IPS-20b (cell line): ENCODE measurements around the gene CATSPERD.
A peak's percentile ranks its signal among the peaks of the same experiment; 100 is the strongest.

Experiments used
- H3K27ac ChIP-seq: one replicate; pipeline ENCODE4 v1.5.1; 2013; ENCODE audit warnings: low read length
- H3K27me3 ChIP-seq: 2 replicates; pipeline ENCODE4 v1.6.1; 2013; ENCODE audit warnings: mild to moderate bottlenecking, low read length, inconsistent platforms; ENCODE audit not compliant: insufficient read depth
- H3K36me3 ChIP-seq: 2 replicates; pipeline ENCODE4 v1.6.1; 2013; ENCODE audit warnings: low read depth, mild to moderate bottlenecking, inconsistent platforms, low read length, moderate library complexity; ENCODE audit not compliant: insufficient read depth
- H3K4me1 ChIP-seq: 2 replicates; pipeline ENCODE4 v1.6.1; 2013; ENCODE audit warnings: mild to moderate bottlenecking, control low read depth, inconsistent platforms, low read length, moderate library complexity; ENCODE audit not compliant: insufficient read depth
- H3K4me3 ChIP-seq: 2 replicates; pipeline ENCODE4 v1.5.1; 2013; ENCODE audit warnings: mild to moderate bottlenecking, low read length, inconsistent platforms
- H3K9ac ChIP-seq: 2 replicates; pipeline ENCODE4 v1.6.1; 2013; ENCODE audit warnings: low read depth, mild to moderate bottlenecking, inconsistent platforms, low read length, moderate library complexity
- H3K9me3 ChIP-seq: 2 replicates; pipeline ENCODE4 v1.6.1; 2013; ENCODE audit warnings: mild to moderate bottlenecking, low read depth, low read length, inconsistent platforms; ENCODE audit not compliant: insufficient read depth

The CATSPERD gene

DNA sequence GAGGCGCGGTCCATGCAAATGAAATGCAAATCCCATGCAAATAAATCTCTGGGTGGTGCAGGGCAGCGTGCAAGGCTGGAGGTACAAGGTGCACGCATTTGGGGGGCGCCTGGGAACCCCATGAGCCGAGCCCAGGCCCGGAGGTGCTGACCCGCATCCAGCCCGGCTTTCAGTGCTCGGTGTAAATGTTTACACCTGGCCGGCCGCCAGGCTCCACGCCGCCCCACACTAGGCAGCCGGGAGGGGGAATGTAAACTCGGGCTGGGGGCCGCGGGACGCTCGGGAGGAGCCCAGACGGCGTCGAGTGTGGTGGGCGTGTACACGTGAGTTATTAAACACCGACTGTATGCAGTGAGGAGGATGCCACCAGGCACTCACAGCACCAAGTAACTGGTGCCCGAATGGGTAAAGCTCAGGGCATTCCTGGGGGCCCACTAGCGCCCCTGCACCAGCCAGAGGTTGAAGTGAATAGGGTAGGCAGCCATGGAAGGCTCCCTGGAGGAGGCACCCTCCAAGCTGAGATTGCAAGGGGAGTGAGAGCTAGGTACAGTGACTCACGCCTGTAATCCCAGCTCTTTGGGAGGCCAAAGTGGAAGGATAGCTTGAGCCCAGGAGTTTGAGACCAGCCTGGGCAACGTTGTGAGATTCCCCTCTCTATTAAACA is 101.9 kb downstream of the CATSPERD start:
- no peak overlapping the region for H3K27ac ChIP-seq
- H3K36me3 ChIP-seq = no peaks in the 10 kb centered on the region
- no peak overlapping the region for H3K9ac ChIP-seq
- H3K9me3 ChIP-seq = no peaks in the 10 kb centered on the region
- no peaks in the 10 kb centered on the region for H3K27me3 ChIP-seq
- no peaks in the 10 kb centered on the region for H3K4me1 ChIP-seq
- no peak overlapping the region for H3K4me3 ChIP-seq

DNA sequence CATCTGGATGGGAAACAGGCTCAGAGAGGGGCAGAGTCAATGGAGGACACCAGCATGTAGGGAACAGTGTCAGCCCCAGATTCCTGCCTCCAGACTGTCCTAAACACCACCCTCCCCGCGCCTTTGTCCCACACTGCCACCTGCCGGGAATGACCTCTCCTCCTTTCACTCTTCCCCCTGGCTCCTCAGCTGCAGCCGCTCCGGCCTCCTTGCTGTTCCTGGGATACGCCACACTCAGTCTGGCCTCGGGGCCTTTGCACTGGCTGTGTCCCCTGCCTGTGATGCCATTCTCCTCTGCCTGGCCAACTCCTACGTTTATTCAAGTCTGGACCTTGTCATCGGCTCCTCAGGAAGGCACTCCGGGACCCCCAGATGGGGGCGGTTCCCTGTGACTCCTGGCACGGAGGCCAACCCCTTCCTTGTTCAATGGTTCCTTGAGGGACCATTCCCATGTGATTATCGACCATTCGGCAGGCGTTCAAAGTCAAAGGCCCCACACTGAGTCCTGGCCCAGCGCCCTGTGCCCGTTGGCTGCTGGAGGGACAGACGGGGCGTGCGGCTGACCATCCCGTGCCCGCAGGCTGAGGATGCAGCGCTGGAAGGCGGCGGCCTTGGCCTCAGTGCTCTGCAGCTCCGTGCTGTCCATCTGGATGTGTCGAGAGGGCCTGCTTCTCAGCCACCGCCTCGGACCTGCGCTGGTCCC is 103.3 kb downstream of the CATSPERD start:
- no peak overlapping the region for H3K27ac ChIP-seq
- no peaks in the 10 kb centered on the region for H3K36me3 ChIP-seq
- no peak overlapping the region for H3K4me3 ChIP-seq
- H3K27me3 ChIP-seq = no peaks in the 10 kb centered on the region
- H3K9me3 ChIP-seq = no peaks in the 10 kb centered on the region
- H3K4me1 ChIP-seq = no peaks in the 10 kb centered on the region
- no peak overlapping the region for H3K9ac ChIP-seq

DNA sequence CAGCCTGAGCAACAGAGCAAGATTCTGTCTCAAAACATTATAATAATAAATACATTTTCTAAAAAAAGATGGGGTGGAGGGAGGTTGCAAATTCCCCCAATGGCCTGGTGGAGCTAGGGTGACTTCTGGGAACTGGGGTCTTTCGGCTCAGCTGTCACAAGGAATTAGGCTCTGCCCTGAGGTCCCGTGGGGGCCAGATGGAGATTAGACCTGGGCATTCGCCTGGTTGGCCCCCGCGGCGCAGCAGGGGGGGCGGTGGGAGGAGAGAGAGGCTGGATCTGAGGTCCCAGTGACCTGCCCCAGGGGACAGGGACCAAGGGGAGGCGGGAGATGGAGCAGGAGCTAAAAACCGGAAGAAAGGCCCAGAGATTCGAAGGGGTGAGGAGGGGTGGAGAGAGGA is 104.3 kb downstream of the CATSPERD start:
- Histone ChIP-seq H3K4me1 (no peaks in the 10 kb centered on the region), H3K27me3 (no peaks in the 10 kb centered on the region), H3K9me3 (no peaks in the 10 kb centered on the region), H3K27ac (no peak overlapping the region), H3K36me3 (no peaks in the 10 kb centered on the region), H3K4me3 (no peak overlapping the region), H3K9ac (no peak overlapping the region)

DNA sequence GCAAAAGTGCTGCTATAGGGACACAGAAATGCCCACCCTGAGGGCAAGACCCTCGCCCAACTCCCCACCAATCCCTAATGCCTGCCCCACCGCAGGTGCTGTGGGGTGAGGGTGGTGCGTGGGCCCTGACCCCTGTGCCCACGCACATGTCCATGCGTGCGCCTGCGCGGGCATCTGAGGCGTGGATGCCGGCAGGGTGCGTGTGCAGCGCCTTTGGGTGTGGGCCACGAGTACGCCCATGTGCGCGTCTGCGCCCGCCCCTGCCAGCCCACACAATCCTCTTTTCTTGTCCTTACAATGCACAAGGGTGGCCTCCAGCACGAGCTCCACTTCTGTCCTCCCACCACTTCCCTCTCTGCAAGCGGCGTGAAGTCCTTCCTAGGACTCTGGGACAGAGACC is 104.7 kb downstream of the CATSPERD start:
- no peak overlapping the region for H3K27ac ChIP-seq
- no peaks in the 10 kb centered on the region for H3K4me1 ChIP-seq
- H3K4me3 ChIP-seq = no peak overlapping the region
- no peaks in the 10 kb centered on the region for H3K27me3 ChIP-seq
- H3K9ac ChIP-seq = no peak overlapping the region
- H3K36me3 ChIP-seq = no peaks in the 10 kb centered on the region
- H3K9me3 ChIP-seq = no peaks in the 10 kb centered on the region

DNA sequence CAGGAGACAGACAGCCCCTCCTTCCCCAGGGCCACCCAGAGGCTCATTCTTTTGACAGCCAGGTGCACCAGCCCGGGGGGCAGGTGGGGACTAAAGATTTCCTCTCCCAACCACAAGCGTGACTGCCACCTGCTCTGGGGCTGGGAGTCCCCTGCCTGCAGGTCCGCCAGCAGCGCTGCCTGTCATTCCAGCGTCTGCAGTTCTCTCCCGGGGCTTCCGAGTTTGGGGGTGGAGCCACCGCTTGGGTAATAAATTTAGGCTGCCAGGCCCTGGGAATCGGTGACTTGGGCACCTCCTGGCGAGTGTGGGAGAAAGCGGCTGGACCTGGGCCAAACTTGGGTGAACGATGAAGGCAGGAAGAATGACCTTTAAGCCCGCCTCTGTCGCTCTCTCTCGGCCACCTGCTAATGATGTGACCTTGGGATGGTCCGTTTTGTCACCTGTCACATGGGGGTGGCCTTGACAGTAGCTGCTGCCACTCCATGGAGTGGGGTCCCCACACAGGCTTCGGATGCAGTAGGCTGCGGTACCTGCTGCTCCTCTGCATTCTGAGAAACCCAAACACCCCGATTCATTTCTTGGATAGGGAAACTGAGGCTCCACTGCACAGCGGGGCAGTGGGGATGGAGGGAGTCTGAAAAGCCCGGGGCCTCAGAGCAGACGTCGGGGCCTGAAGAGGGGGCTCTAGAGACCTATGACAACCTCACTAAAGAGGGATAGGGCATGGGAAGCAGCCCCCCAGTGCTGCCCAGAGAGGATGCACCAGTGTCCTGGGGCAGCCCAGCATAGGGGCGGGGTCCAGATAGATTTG is 106.3 kb downstream of the CATSPERD start:
- Histone ChIP-seq H3K36me3 (no peaks in the 10 kb centered on the region), H3K4me1 (no peaks in the 10 kb centered on the region), H3K9me3 (no peaks in the 10 kb centered on the region), H3K27me3 (no peaks in the 10 kb centered on the region), H3K4me3 (peak overlapping the region; percentile 67; the same call in 1 of the 2 replicates), H3K9ac (no peak overlapping the region; the same call in 1 of the 2 replicates), H3K27ac (no peak overlapping the region)

DNA sequence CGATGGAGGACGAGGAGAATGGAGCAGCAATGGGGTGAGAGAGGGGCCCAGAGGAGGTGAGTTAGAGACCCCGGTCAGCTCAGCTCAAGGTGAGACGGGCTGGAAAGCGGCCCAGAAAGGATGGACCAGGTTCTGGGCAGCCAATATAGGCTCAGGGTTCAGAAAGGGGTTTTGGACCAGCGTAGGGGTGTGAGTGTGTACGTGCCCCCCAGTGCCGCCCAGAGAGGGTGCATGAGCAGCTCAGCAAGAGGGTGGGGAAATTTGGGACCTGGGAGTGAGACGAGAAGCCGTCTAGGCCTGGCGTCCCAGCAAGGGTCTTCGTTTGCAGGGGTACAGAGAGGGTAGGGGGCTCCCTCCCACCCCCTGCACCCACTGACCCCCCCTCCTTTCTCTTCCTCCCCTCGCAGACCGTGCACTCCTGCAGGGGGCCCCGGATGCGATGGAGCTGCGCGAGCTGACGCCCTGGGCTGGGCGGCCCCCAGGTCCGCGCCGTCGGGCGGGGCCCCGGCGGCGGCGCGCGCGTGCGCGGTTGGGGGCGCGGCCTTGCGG is 107.0 kb downstream of the CATSPERD start:
- H3K4me1 ChIP-seq = no peaks in the 10 kb centered on the region

DNA sequence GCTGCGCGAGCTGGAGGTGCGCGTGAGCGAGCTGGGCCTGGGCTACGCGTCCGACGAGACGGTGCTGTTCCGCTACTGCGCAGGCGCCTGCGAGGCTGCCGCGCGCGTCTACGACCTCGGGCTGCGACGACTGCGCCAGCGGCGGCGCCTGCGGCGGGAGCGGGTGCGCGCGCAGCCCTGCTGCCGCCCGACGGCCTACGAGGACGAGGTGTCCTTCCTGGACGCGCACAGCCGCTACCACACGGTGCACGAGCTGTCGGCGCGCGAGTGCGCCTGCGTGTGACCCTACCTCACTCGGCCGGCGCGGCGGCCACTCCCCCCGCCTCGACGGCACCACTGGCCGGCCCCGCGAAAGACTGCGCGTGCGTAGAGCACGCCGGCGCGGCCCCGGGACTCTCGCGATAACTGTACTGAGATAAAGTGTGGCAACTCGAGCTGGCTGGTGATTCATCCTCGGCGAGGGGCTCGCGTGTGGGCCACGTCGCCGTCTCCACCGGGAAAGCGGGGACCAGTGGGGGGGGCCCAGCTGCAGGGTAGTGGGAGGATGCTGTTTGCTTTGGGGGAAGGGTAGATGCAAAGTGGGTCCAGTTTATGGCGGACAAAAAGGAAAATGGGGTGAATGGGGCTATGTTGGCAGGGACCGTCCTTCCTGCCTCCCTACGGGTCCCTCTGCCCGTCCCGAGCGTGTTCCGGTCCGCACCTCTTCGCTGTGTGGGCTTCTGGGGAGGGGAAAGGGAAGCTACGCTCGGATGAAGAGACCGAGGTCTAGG is 107.6 kb downstream of the CATSPERD start:
- no peaks in the 10 kb centered on the region for H3K9me3 ChIP-seq
- peak overlapping the region; percentile 87 for H3K4me3 ChIP-seq
- H3K27ac ChIP-seq = peak overlapping the region; percentile 63
- H3K36me3 ChIP-seq = no peaks in the 10 kb centered on the region
- no peaks in the 10 kb centered on the region for H3K4me1 ChIP-seq
- no peaks in the 10 kb centered on the region for H3K27me3 ChIP-seq
- H3K9ac ChIP-seq = peak overlapping the region; percentile 91

More for the DNA sequence above, 107.0 kb downstream of the CATSPERD start:
- no peak overlapping the region for H3K27ac ChIP-seq
- peak overlapping the region; percentile 67 for H3K4me3 ChIP-seq
- H3K27me3 ChIP-seq = no peaks in the 10 kb centered on the region
- H3K9me3 ChIP-seq = no peaks in the 10 kb centered on the region
- H3K36me3 ChIP-seq = no peaks in the 10 kb centered on the region
- peak overlapping the region; percentile 61; the same call in 1 of the 2 replicates for H3K9ac ChIP-seq
